HepG2 (cell line): ENCODE data around the gene ANXA6. TPM values are rescaled to one million over a fixed set of nuclear protein-coding genes. Genes with fewer than 3 reads are reported as not detected.

ENCODE experiments used
- CCDC6 ChIP-seq: sonication (generic); formaldehyde crosslinking; IDR thresholded peaks from 2 replicates; pipeline ENCODE4 v1.8.1; 2022; ENCODE audit warnings: mild to moderate bottlenecking, missing genetic modification reagents, moderate library complexity
- FOXJ3 ChIP-seq: sonication (generic); formaldehyde crosslinking; IDR thresholded peaks from 2 replicates; pipeline ENCODE4 v1.4.0; 2020; ENCODE audit warnings: missing genetic modification reagents, mild to moderate bottlenecking, borderline replicate concordance
- HOXA3 ChIP-seq: sonication (generic); formaldehyde crosslinking; IDR thresholded peaks from 2 replicates; pipeline ENCODE4 v1.5.0; 2020; ENCODE audit warnings: missing genetic modification reagents
- KAT2B ChIP-seq: fragments of 150-350 bp; IDR thresholded peaks from 2 replicates; pipeline ENCODE4 v1.6.1; 2014; ENCODE audit warnings: low read depth, low read length, borderline replicate concordance
- KLF16 ChIP-seq, 2 experiments: sonication (generic) in 1 of 2; formaldehyde crosslinking in 1 of 2; IDR thresholded peaks; 2 replicates each; pipeline versions ENCODE4 v1.6.1 to v1.8.0; 2016 to 2023; ENCODE audit warnings: missing genetic modification reagents in 2 of 2, missing compliant biosample characterization in 1 of 2
- MTA3 ChIP-seq: sonication (generic); formaldehyde crosslinking; IDR thresholded peaks from 2 replicates; pipeline ENCODE4 v1.4.0; 2020; ENCODE audit warnings: missing genetic modification reagents
- NFIC ChIP-seq: IDR thresholded peaks from 2 replicates; pipeline ENCODE4 v1.6.1; 2012; ENCODE audit warnings: mild to moderate bottlenecking, low read length, inconsistent platforms
- NFKB2 ChIP-seq: sonication (generic); formaldehyde crosslinking; IDR thresholded peaks from 2 replicates; pipeline ENCODE4 v1.4.0; 2020; ENCODE audit warnings: missing genetic modification reagents, borderline replicate concordance
- RARA ChIP-seq: IDR thresholded peaks from 2 replicates; pipeline ENCODE4 v1.6.1; 2016; ENCODE audit warnings: missing genetic modification reagents, missing compliant biosample characterization
- SMARCE1 ChIP-seq: fragments of 450-650 bp; IDR thresholded peaks from 2 replicates; pipeline ENCODE4 v1.6.1; 2017; ENCODE audit warnings: borderline replicate concordance
- TMF1 ChIP-seq: sonication (generic); formaldehyde crosslinking; IDR thresholded peaks from 2 replicates; pipeline ENCODE4 v1.8.1; 2022; ENCODE audit warnings: low read depth, missing genetic modification reagents
- ZNF564 ChIP-seq: sonication (generic); formaldehyde crosslinking; IDR thresholded peaks from 2 replicates; pipeline ENCODE4 v1.8.1; 2023; ENCODE audit warnings: mild to moderate bottlenecking, missing genetic modification reagents
- ZNF776 ChIP-seq: sonication (generic); formaldehyde crosslinking; IDR thresholded peaks from 2 replicates; pipeline ENCODE4 v1.4.0; 2020; ENCODE audit warnings: mild to moderate bottlenecking, missing genetic modification reagents
- polyA plus RNA-seq, 8 experiments: library from polyadenylated mRNA; depleted of rRNA in 3 of 8; stranded (reverse) in 7 of 8; unstranded in 1 of 8; fragments of >200 nt; fragmentation: Illumina TruSeq in 4 of 8; extraction: Trizol in 4 of 8; gene quantifications; 2 replicates each; pipeline versions ENCODE4 v1.2.1 to v1.2.3, GENCODE V29; 2011 to 2016; ENCODE audit warnings: low read depth in 4 of 8, missing spikeins in 1 of 8, mixed read lengths in 1 of 8; ENCODE audit not compliant: insufficient read depth in 1 of 8
- total RNA-seq, 5 experiments: library from RNA; depleted of rRNA; stranded (reverse); fragments of >200 nt; fragmentation: Illumina TruSeq; extraction: Trizol; gene quantifications; 2 replicates each; pipeline ENCODE4 v1.2.3, GENCODE V29; 2016; ENCODE audit warnings: low read depth in 1 of 5
- TF ChIP-seq, protein P1 (sequence below): sonication (generic); formaldehyde crosslinking; IDR thresholded peaks from 2 replicates; pipeline ENCODE4 v1.9.0; 2022; ENCODE audit warnings: missing genetic modification reagents, mild to moderate bottlenecking, borderline replicate concordance
- TF ChIP-seq, protein P2 (sequence below): sonication (generic); formaldehyde crosslinking; IDR thresholded peaks from 2 replicates; pipeline ENCODE4 v1.4.0; 2020; ENCODE audit warnings: missing genetic modification reagents
- TF ChIP-seq, protein P3 (sequence below): sonication (generic); formaldehyde crosslinking; IDR thresholded peaks from 2 replicates; pipeline ENCODE4 v1.5.1; 2020; ENCODE audit warnings: missing genetic modification reagents, mild to moderate bottlenecking, borderline replicate concordance

ANXA6 gene
- total and polyA plus RNA-seq, 2 of the 13 experiments (the other 11 are each of a cell fraction or from before 2014, with no cell fraction given), result 103 to 125 TPM

GRCh38 chr5:151080613-151081430 is 76.8 kb downstream of the ANXA6 start, which contains the start of gene TNIP1 (continued):
- TF ChIP-seq RARA (CRISPR knock-in tag), result peak; percentile 50; the same call in 1 of the 2 replicates
- no peak for TF ChIP-seq KAT2B
- TF ChIP-seq SMARCE1, result no peak
- peak; percentile 81; the same call in 1 of the 2 replicates for TF ChIP-seq FOXJ3 (CRISPR knock-in tag)
- peak; percentile 71 for TF ChIP-seq ZNF776 (CRISPR knock-in tag)
- TF ChIP-seq, protein P1, sequence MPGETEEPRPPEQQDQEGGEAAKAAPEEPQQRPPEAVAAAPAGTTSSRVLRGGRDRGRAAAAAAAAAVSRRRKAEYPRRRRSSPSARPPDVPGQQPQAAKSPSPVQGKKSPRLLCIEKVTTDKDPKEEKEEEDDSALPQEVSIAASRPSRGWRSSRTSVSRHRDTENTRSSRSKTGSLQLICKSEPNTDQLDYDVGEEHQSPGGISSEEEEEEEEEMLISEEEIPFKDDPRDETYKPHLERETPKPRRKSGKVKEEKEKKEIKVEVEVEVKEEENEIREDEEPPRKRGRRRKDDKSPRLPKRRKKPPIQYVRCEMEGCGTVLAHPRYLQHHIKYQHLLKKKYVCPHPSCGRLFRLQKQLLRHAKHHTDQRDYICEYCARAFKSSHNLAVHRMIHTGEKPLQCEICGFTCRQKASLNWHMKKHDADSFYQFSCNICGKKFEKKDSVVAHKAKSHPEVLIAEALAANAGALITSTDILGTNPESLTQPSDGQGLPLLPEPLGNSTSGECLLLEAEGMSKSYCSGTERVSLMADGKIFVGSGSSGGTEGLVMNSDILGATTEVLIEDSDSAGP (CRISPR knock-in tag), result peak; percentile 92; the same call in 1 of the 2 replicates
- TF ChIP-seq TMF1 (CRISPR knock-in tag), result 0 out of 2 replicates have a peak, but pooled peaks have one; percentile 53
- TF ChIP-seq NFIC, result peak; percentile 80
- TF ChIP-seq ZNF564 (CRISPR knock-in tag), result peak; percentile 77; the same call in 1 of the 2 replicates
- TF ChIP-seq, protein P2, sequence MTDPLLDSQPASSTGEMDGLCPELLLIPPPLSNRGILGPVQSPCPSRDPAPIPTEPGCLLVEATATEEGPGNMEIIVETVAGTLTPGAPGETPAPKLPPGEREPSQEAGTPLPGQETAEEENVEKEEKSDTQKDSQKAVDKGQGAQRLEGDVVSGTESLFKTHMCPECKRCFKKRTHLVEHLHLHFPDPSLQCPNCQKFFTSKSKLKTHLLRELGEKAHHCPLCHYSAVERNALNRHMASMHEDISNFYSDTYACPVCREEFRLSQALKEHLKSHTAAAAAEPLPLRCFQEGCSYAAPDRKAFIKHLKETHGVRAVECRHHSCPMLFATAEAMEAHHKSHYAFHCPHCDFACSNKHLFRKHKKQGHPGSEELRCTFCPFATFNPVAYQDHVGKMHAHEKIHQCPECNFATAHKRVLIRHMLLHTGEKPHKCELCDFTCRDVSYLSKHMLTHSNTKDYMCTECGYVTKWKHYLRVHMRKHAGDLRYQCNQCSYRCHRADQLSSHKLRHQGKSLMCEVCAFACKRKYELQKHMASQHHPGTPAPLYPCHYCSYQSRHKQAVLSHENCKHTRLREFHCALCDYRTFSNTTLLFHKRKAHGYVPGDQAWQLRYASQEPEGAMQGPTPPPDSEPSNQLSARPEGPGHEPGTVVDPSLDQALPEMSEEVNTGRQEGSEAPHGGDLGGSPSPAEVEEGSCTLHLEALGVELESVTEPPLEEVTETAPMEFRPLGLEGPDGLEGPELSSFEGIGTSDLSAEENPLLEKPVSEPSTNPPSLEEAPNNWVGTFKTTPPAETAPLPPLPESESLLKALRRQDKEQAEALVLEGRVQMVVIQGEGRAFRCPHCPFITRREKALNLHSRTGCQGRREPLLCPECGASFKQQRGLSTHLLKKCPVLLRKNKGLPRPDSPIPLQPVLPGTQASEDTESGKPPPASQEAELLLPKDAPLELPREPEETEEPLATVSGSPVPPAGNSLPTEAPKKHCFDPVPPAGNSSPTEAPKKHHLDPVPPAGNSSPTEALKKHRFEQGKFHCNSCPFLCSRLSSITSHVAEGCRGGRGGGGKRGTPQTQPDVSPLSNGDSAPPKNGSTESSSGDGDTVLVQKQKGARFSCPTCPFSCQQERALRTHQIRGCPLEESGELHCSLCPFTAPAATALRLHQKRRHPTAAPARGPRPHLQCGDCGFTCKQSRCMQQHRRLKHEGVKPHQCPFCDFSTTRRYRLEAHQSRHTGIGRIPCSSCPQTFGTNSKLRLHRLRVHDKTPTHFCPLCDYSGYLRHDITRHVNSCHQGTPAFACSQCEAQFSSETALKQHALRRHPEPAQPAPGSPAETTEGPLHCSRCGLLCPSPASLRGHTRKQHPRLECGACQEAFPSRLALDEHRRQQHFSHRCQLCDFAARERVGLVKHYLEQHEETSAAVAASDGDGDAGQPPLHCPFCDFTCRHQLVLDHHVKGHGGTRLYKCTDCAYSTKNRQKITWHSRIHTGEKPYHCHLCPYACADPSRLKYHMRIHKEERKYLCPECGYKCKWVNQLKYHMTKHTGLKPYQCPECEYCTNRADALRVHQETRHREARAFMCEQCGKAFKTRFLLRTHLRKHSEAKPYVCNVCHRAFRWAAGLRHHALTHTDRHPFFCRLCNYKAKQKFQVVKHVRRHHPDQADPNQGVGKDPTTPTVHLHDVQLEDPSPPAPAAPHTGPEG, result peak; percentile 89
- peak in 1 of 2 experiments; percentile 74; a peak in 2 of 4 replicates for TF ChIP-seq KLF16 (CRISPR knock-in tag; IDR thresholded peaks at IDR 0.05)
- peak; percentile 81 for TF ChIP-seq HOXA3 (CRISPR knock-in tag)
- peak; percentile 96 for TF ChIP-seq CCDC6 (CRISPR knock-in tag)
- TF ChIP-seq MTA3 (CRISPR knock-in tag), result no peak
- TF ChIP-seq NFKB2 (CRISPR knock-in tag), result peak; percentile 90; the same call in 1 of the 2 replicates
- TF ChIP-seq, protein P3, sequence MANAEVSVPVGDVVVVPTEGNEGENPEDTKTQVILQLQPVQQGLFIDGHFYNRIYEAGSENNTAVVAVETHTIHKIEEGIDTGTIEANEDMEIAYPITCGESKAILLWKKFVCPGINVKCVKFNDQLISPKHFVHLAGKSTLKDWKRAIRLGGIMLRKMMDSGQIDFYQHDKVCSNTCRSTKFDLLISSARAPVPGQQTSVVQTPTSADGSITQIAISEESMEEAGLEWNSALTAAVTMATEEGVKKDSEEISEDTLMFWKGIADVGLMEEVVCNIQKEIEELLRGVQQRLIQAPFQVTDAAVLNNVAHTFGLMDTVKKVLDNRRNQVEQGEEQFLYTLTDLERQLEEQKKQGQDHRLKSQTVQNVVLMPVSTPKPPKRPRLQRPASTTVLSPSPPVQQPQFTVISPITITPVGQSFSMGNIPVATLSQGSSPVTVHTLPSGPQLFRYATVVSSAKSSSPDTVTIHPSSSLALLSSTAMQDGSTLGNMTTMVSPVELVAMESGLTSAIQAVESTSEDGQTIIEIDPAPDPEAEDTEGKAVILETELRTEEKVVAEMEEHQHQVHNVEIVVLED (CRISPR knock-in tag), result peak; percentile 88
